Caco-2 (cell line): Measurements from ENCODE around the gene RPS6KA2. TPM values are rescaled to one million over a fixed set of nuclear protein-coding genes. Genes with fewer than 3 reads are reported as not detected.

Experiments used
- BruUV-seq: library from RNA; stranded (reverse); fragments of 400-500 nt; replicated peaks from 2 replicates; lab custom pipeline; 2021; lab: Mats Ljungman, UMichigan
- CTCF ChIA-PET: fragments of 300-600 bp; sonication (Branson Sonifier 250); formaldehyde crosslinking; loops from one replicate; lab custom pipeline; 2022; ENCODE audit warnings: antibody characterized with exemption; lab: Charles Lee
- POLR2A ChIA-PET: fragments of 300-600 bp; sonication (Branson Sonifier 250); formaldehyde crosslinking; loops from one replicate; lab custom pipeline; 2022; ENCODE audit warnings: antibody characterized with exemption; lab: Charles Lee
- DNase-seq, 2 experiments: peaks; one replicate each; pipeline versions ENCODE4 v3.0.0 to v3.0.0-alpha.2; 2020 to 2022
- H3K27me3 ChIP-seq: replicated peaks from 2 replicates; pipeline ENCODE4 v1.6.0; 2011; ENCODE audit warnings: low read length; ENCODE audit not compliant: control insufficient read depth, insufficient read depth
- H3K36me3 ChIP-seq: 2 replicates; pipeline ENCODE4 v1.5.1; 2011; ENCODE audit warnings: low read length; ENCODE audit not compliant: control insufficient read depth, insufficient read depth
- H3K4me1 ChIP-seq: fragments of 250-450 bp; sonication (Bioruptor Pico); 2 replicates; pipeline ENCODE4 v1.5.1; 2020; ENCODE audit warnings: mild to moderate bottlenecking
- H3K4me3 ChIP-seq: 2 replicates; pipeline ENCODE4 v1.5.1; 2011; ENCODE audit warnings: low read depth, mild to moderate bottlenecking, control low read depth, low read length
- H3K9me3 ChIP-seq: fragments of 250-450 bp; sonication (Bioruptor Pico); 2 replicates; pipeline ENCODE4 v1.5.1; 2020; ENCODE audit warnings: mild to moderate bottlenecking, moderate library complexity
- H3K27ac Mint-ChIP-seq: one replicate; pipeline ENCODE4 v1.8.0; 2022; ENCODE audit warnings: mixed read lengths; ENCODE audit not compliant: unreplicated experiment
- H3K27me3 Mint-ChIP-seq: one replicate; pipeline ENCODE4 v1.8.0; 2022; ENCODE audit warnings: mixed read lengths; ENCODE audit not compliant: insufficient read depth, unreplicated experiment
- H3K36me3 Mint-ChIP-seq: one replicate; pipeline ENCODE4 v1.8.0; 2022; ENCODE audit warnings: mild to moderate bottlenecking, mixed read lengths; ENCODE audit not compliant: insufficient read depth, unreplicated experiment
- H3K4me1 Mint-ChIP-seq: one replicate; pipeline ENCODE4 v1.8.0; 2022; ENCODE audit warnings: low read depth, mixed read lengths; ENCODE audit not compliant: unreplicated experiment
- H3K4me3 Mint-ChIP-seq: one replicate; pipeline ENCODE4 v1.8.0; 2022; ENCODE audit warnings: mild to moderate bottlenecking, moderate library complexity, mixed read lengths; ENCODE audit not compliant: unreplicated experiment
- H3K9me3 Mint-ChIP-seq: one replicate; pipeline ENCODE4 v1.8.0; 2022; ENCODE audit warnings: mixed read lengths; ENCODE audit not compliant: unreplicated experiment
- intact Hi-C: fragments of 100-400 bp; cut with micrococcal nuclease; formaldehyde crosslinking; loops from one replicate; pipeline ENCODE4 v1.10.0; 2022; ENCODE audit not compliant: unreplicated experiment
- total RNA-seq: library from RNA; stranded (reverse); gene quantifications from 2 replicates; pipeline ENCODE4 v1.2.3, GENCODE V29; 2022
- TF ChIP-seq, protein P1 (sequence below), 2 experiments: fragments of 200-600 bp in 1 of 2; IDR thresholded peaks; 1 replicate in 1 of 2; 2 replicates in 1 of 2; pipeline versions ENCODE4 v1.5.1 to v1.8.0; 2011 to 2022; ENCODE audit warnings: antibody characterized with exemption in 1 of 2, control low read depth in 1 of 2, inconsistent platforms in 1 of 2, low read depth in 1 of 2, low read length in 1 of 2, mild to moderate bottlenecking in 1 of 2, moderate library complexity in 1 of 2; ENCODE audit not compliant: insufficient read depth in 1 of 2, severe bottlenecking in 1 of 2, unreplicated experiment in 1 of 2

RPS6KA2 gene
- total RNA-seq, 1 experiment from 2014 or later: 5.6 TPM

DNA sequence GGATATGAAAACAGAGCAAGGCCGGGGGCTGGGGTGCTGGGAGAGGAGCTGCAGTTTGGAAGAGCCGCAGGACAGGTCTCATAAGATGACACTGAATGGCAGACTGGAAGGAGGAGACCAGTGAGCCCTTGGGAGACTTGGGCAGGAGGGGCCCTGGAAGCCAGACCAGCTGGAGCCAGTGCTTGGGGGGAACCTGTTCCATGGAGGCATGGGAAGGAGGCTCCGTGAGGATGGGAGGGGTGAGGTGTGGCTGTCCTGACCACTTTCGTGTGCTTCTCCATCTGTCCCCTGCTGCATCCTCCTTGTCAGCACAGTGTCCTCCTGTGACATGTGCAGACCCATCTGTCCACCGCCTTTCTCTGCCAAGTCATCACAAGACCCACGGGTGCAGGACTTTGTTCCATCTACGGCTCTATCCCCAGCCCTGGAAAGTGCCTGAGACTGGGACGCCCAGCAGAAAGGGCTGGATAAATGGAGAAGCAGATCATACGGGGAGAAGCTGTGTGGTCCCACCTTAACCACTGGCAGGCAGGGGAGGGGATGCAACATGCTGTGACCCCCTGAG is 159.5 kb downstream of the RPS6KA2 start:
- POLR2A ChIA-PET: no interaction called here
- intact Hi-C loops: no loop called here

DNA sequence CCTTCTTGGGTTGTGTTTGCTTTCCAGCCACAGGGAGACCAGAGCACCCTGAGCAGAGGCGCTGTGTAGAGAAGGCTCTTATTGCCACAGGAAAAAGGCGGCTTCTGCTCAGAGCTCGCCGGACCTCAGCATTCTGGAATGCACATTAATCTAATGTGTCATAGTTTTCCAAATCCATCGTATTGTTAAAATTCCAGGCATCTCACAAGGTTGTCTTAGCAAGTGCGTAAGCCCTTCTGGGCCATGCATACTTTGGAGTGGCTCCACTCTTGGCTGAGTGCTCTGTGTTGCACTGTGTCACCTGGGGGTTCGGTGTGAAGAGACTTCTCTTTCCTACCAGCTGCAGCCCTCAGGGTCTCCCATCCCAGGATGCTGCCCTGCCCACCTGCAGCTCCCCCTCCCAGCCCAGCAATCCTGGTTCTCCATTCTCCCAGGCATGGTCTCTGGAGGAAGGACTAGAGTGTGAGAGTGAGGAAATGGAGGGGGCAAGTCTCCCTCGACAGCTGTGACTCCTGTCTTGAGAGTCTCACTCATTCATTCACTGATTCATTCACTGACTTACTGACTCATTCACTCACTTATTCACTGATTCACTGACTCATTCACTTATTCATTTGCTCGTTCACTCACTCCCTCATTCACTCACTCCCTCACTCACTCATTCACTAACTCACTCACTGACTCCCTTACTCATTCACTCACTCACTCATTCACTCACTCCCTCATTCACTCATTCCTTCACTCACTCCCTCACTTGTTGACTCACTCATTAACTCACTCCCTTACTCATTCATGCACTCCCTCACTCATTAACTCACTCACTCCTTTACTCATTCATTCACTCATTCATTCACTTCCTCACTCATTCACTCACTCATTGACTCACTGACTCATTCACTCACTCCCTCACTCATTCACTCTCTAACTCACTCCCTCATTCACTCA is 160.6 kb downstream of the RPS6KA2 start:
- Histone ChIP-seq H3K4me3 (no peak overlapping the region), H3K9me3 (no peaks in the 10 kb centered on the region), H3K36me3 (no peaks in the 10 kb centered on the region), H3K27me3 (no peaks in the 10 kb centered on the region), H3K4me1 (peaks cover 6% of the 10 kb centered on the region; the same call in 1 of the 2 replicates)
- CTCF ChIA-PET: no interaction called here
- Mint-ChIP-seq H3K9me3 (no peaks in the 10 kb centered on the region), H3K27ac (no peak overlapping the region), H3K27me3 (peaks cover 10% of the 10 kb centered on the region), H3K4me3 (no peak overlapping the region), H3K4me1 (peaks cover 9% of the 10 kb centered on the region), H3K36me3 (no peaks in the 10 kb centered on the region)
- intact Hi-C loops: no loop called here
- BruUV-seq: no TSS peak
- TF ChIP-seq, protein P1, sequence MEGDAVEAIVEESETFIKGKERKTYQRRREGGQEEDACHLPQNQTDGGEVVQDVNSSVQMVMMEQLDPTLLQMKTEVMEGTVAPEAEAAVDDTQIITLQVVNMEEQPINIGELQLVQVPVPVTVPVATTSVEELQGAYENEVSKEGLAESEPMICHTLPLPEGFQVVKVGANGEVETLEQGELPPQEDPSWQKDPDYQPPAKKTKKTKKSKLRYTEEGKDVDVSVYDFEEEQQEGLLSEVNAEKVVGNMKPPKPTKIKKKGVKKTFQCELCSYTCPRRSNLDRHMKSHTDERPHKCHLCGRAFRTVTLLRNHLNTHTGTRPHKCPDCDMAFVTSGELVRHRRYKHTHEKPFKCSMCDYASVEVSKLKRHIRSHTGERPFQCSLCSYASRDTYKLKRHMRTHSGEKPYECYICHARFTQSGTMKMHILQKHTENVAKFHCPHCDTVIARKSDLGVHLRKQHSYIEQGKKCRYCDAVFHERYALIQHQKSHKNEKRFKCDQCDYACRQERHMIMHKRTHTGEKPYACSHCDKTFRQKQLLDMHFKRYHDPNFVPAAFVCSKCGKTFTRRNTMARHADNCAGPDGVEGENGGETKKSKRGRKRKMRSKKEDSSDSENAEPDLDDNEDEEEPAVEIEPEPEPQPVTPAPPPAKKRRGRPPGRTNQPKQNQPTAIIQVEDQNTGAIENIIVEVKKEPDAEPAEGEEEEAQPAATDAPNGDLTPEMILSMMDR (IDR thresholded peaks at IDR 0.05; ENCODE audit: insufficient read depth in 1 of 2, low read depth in 1 of 2, low read length in 1 of 2, severe bottlenecking in 1 of 2, unreplicated experiment in 1 of 2): no peak
- POLR2A ChIA-PET: no interaction called here
- peak in 1 of 2 experiments; percentile 33 for DNase-seq

More for the DNA sequence above, 159.5 kb downstream of the RPS6KA2 start:
- DNase-seq: no peak
- H3K36me3 Mint-ChIP-seq: no peaks in the 10 kb centered on the region
- TF ChIP-seq, protein P1 (IDR thresholded peaks at IDR 0.05; ENCODE audit: insufficient read depth in 1 of 2, low read depth in 1 of 2, low read length in 1 of 2, severe bottlenecking in 1 of 2, unreplicated experiment in 1 of 2): no peak
- BruUV-seq: no TSS peak
- H3K27ac Mint-ChIP-seq: no peak overlapping the region
- H3K36me3 ChIP-seq: no peaks in the 10 kb centered on the region
- peaks cover 6% of the 10 kb centered on the region; the same call in 1 of the 2 replicates for H3K4me1 ChIP-seq
- CTCF ChIA-PET: no interaction called here
- no peaks in the 10 kb centered on the region for H3K9me3 Mint-ChIP-seq
- H3K4me3 ChIP-seq: no peak overlapping the region
- no peaks in the 10 kb centered on the region for H3K9me3 ChIP-seq
- H3K4me3 Mint-ChIP-seq: no peak overlapping the region
- H3K27me3 Mint-ChIP-seq: peaks cover 10% of the 10 kb centered on the region
- H3K27me3 ChIP-seq: no peaks in the 10 kb centered on the region
- peaks cover 9% of the 10 kb centered on the region for H3K4me1 Mint-ChIP-seq

DNA sequence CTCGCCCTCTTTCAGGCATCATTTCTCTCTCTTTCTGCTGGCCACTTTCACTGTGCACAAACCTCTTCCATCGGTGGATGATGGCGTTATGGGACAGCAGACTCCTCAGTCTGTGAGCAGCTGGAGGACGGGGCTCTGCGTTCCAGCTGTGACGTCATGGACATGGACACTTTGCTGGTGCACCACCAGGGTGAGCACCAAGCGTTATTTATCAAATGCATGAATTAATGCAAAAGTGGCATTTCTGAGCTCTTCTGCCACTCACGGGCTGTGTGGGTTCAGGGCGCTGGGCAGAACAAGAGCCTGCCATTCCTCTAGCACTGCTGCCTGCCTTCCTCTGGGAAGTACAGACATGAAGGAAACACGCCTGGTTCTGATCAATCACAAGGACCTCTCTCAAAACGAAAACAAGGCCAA is 161.4 kb downstream of the RPS6KA2 start:
- ChIA-PET CTCF (no interaction called here), POLR2A (no interaction called here)
- TF ChIP-seq, protein P1 (IDR thresholded peaks at IDR 0.05; ENCODE audit: insufficient read depth in 1 of 2, low read depth in 1 of 2, low read length in 1 of 2, severe bottlenecking in 1 of 2, unreplicated experiment in 1 of 2): no peak
- H3K4me1 ChIP-seq: peaks cover 6% of the 10 kb centered on the region; the same call in 1 of the 2 replicates
- no peaks in the 10 kb centered on the region for H3K27me3 ChIP-seq
- H3K9me3 ChIP-seq: no peaks in the 10 kb centered on the region
- Mint-ChIP-seq H3K27me3 (peaks cover 10% of the 10 kb centered on the region), H3K4me1 (peaks cover 9% of the 10 kb centered on the region), H3K9me3 (no peaks in the 10 kb centered on the region), H3K4me3 (no peak overlapping the region), H3K27ac (no peak overlapping the region), H3K36me3 (no peaks in the 10 kb centered on the region)
- intact Hi-C loops: no loop called here
- DNase-seq: no peak
- no peak overlapping the region for H3K4me3 ChIP-seq
- no peaks in the 10 kb centered on the region for H3K36me3 ChIP-seq
- no TSS peak for BruUV-seq
